GM12878 (cell line): Measurements from ENCODE around the gene HAND2. TPM values are rescaled to one million over a fixed set of nuclear protein-coding genes. Genes with fewer than 3 reads are reported as not detected.

Experiments
- ATAC-seq: fragments of 200-7000 bp; cut with Tn5 transposase; 3 replicates; pipeline ENCODE4 v1.9.1; 2020; ENCODE audit warnings: mild to moderate bottlenecking, moderate library complexity
- BruUV-seq: library from RNA; stranded (reverse); fragments of 400-500 nt; replicated peaks from 2 replicates; lab custom pipeline; 2021; lab: Mats Ljungman, UMichigan
- CTCF ChIA-PET: fragments of 300-600 bp; sonication (Branson Sonifier 250); formaldehyde crosslinking; extraction: SDS; loops from one replicate; lab custom pipeline; 2021; ENCODE audit warnings: inconsistent platforms; lab: Yijun Ruan, JAX
- POLR2A ChIA-PET: fragments of 350-600 bp; formaldehyde crosslinking; extraction: SDS; loops from one replicate; lab custom pipeline; 2021; ENCODE audit warnings: inconsistent platforms; lab: Charles Lee
- RAD21 ChIA-PET: fragments of 300-600 bp; sonication (Branson Sonifier 250); formaldehyde crosslinking; loops from one replicate; lab custom pipeline; 2023; ENCODE audit warnings: antibody characterized with exemption; ENCODE audit not compliant: unreplicated experiment; lab: Charles Lee
- SMC1A ChIA-PET: fragments of 300-600 bp; sonication (Branson Sonifier 250); formaldehyde crosslinking; loops from one replicate; lab custom pipeline; 2023; ENCODE audit not compliant: unreplicated experiment, uncharacterized antibody; lab: Charles Lee
- DNase-seq: peaks from one replicate; pipeline ENCODE4 v3.0.0-alpha.2; 2011; ENCODE audit warnings: low read depth, low spot score
- FAIRE-seq: peaks from 3 replicates; lab custom pipeline; 2011; peaks lifted over from hg19 to GRCh38; lab: Jason Lieb, UNC
- H2AFZ ChIP-seq: 2 replicates; pipeline ENCODE4 v1.6.0; 2011; ENCODE audit warnings: low read depth, low read length, control low read depth; ENCODE audit not compliant: control insufficient read depth
- H3K27ac ChIP-seq: 2 replicates; pipeline ENCODE4 v1.5.1; 2011; ENCODE audit warnings: control low read depth; ENCODE audit not compliant: control insufficient read depth, insufficient read depth
- H3K27me3 ChIP-seq, 2 experiments: replicated peaks in 1 of 2; 2 replicates each; pipeline versions ENCODE4 v1.6.0 to v1.6.1; 2011; ENCODE audit warnings: low read length in 1 of 2; ENCODE audit not compliant: control insufficient read depth in 2 of 2, insufficient read depth in 2 of 2
- H3K36me3 ChIP-seq, 2 experiments: 2 replicates each; pipeline ENCODE4 v1.5.1; 2011; ENCODE audit warnings: low read length in 1 of 2; ENCODE audit not compliant: control insufficient read depth in 2 of 2, insufficient read depth in 2 of 2
- H3K4me1 ChIP-seq: 2 replicates; pipeline ENCODE4 v1.6.1; 2011; ENCODE audit warnings: mild to moderate bottlenecking, low read length, moderate library complexity, mixed read lengths; ENCODE audit not compliant: control insufficient read depth, insufficient read depth
- H3K4me2 ChIP-seq: 2 replicates; pipeline ENCODE4 v1.6.0; 2011; ENCODE audit warnings: control low read depth; ENCODE audit not compliant: control insufficient read depth, insufficient read depth
- H3K4me3 ChIP-seq: fragments of 200-600 bp; sonication (generic); 2 replicates; pipeline ENCODE4 v1.5.1; 2016
- H3K79me2 ChIP-seq: 2 replicates; pipeline ENCODE4 v1.6.0; 2011; ENCODE audit warnings: low read length; ENCODE audit not compliant: control insufficient read depth, insufficient read depth
- H3K9ac ChIP-seq: 2 replicates; pipeline ENCODE4 v1.8.0; 2011; ENCODE audit warnings: low read length, control low read depth, mixed read lengths; ENCODE audit not compliant: control insufficient read depth, insufficient read depth
- H3K9me3 ChIP-seq: replicated peaks from 3 replicates; pipeline ENCODE4 v1.5.1; 2011; ENCODE audit warnings: mild to moderate bottlenecking, low read length; ENCODE audit not compliant: control insufficient read depth, insufficient read depth
- H4K20me1 ChIP-seq: 2 replicates; pipeline ENCODE4 v1.6.0; 2011; ENCODE audit not compliant: control insufficient read depth, insufficient read depth
- BMI1 ChIP-seq: fragments of 450-650 bp; IDR thresholded peaks from 2 replicates; pipeline ENCODE4 v1.6.1; 2016; ENCODE audit warnings: mild to moderate bottlenecking, moderate library complexity, borderline replicate concordance
- CBX3 ChIP-seq: fragments of 200-600 bp; sonication (generic); IDR thresholded peaks from 2 replicates; pipeline ENCODE4 v1.6.1; 2016; ENCODE audit warnings: low read depth, borderline replicate concordance
- CEBPB ChIP-seq, 2 experiments: fragments of 150-350 bp in 1 of 2; IDR thresholded peaks; 2 replicates each; pipeline ENCODE4 v1.6.1; 2012 to 2014; ENCODE audit warnings: low read depth in 2 of 2, low read length in 2 of 2, borderline replicate concordance in 1 of 2, inconsistent platforms in 1 of 2
- CHD1 ChIP-seq: IDR thresholded peaks from 2 replicates; pipeline ENCODE4 v1.6.1; 2012; ENCODE audit warnings: low read depth, low read length, improper control_type of control experiment
- CREB1 ChIP-seq: IDR thresholded peaks from 2 replicates; pipeline ENCODE4 v1.6.1; 2012; ENCODE audit warnings: low read depth, mild to moderate bottlenecking, inconsistent platforms
- DPF2 ChIP-seq: fragments of 450-650 bp; IDR thresholded peaks from 2 replicates; pipeline ENCODE4 v1.6.1; 2017; ENCODE audit warnings: mild to moderate bottlenecking
- JUND ChIP-seq: IDR thresholded peaks from 2 replicates; pipeline ENCODE4 v1.6.1; 2012; ENCODE audit warnings: low read depth, mild to moderate bottlenecking, low read length, improper control_type of control experiment, moderate library complexity
- MEF2A ChIP-seq: IDR thresholded peaks from 2 replicates; pipeline ENCODE4 v1.6.1; 2011; ENCODE audit warnings: low read depth, mild to moderate bottlenecking, low read length, moderate library complexity; ENCODE audit not compliant: insufficient read depth
- MTA3 ChIP-seq: IDR thresholded peaks from 2 replicates; pipeline ENCODE4 v1.6.1; 2012; ENCODE audit warnings: low read length, inconsistent platforms, borderline replicate concordance
- RAD51 ChIP-seq: fragments of 450-650 bp; IDR thresholded peaks from 2 replicates; pipeline ENCODE4 v1.6.1; 2016; ENCODE audit warnings: moderate library complexity, mild to moderate bottlenecking, inconsistent platforms
- SREBF2 ChIP-seq: IDR thresholded peaks from 2 replicates; pipeline ENCODE4 v1.6.1; 2012; ENCODE audit warnings: mild to moderate bottlenecking, low read length
- WRNIP1 ChIP-seq: IDR thresholded peaks from 2 replicates; pipeline ENCODE4 v1.6.1; 2011; ENCODE audit warnings: low read depth, low read length, improper control_type of control experiment, borderline replicate concordance
- WGBS: methylation state at CpG from one replicate; pipeline ENCODE4 v1.1.6; 2016; ENCODE audit warnings: low lambda C conversion rate; ENCODE audit not compliant: insufficient replicate concordance, insufficient coverage; ENCODE audit errors: missing lambda C conversion rate; 5-methylcytosine and 5-hydroxymethylcytosine counted together
- in situ Hi-C: fragments of 300-500 bp; cut with MboI; formaldehyde crosslinking; loops from 9 replicates; pipeline ENCODE4 v1.14.3; 2018; ENCODE audit warnings: mixed read lengths
- intact Hi-C: fragments of 100-400 bp; cut with micrococcal nuclease; formaldehyde crosslinking; loops from one replicate; pipeline ENCODE4 v1.14.2; 2022; ENCODE audit not compliant: unreplicated experiment
- polyA plus RNA-seq, 11 experiments: library from polyadenylated mRNA; depleted of rRNA in 4 of 11; unstranded in 6 of 11; stranded (reverse) in 5 of 11; fragments of >200 nt; fragmentation: Nextera tagmentation in 4 of 11; fragmentation: Illumina TruSeq in 1 of 11; extraction: Ambion mirVana in 4 of 11; extraction: Trizol in 1 of 11; gene quantifications; 1 replicate in 1 of 11; 2 replicates in 10 of 11; pipeline versions ENCODE4 v1.2.1 to v1.2.3, GENCODE V29; 2011 to 2016; ENCODE audit warnings: inconsistent platforms in 2 of 11, missing spikeins in 2 of 11, low read depth in 1 of 11
- total RNA-seq, 4 experiments: library from RNA; depleted of rRNA in 3 of 4; stranded (reverse); fragments of >200 nt in 3 of 4; fragmentation: Illumina TruSeq in 1 of 4; extraction: Trizol in 1 of 4; gene quantifications; 2 replicates each; pipeline versions ENCODE4 v1.2.1 to v1.2.3, GENCODE V29; 2013 to 2021
- TF ChIP-seq, protein P1 (sequence below): fragments of 450-650 bp; IDR thresholded peaks from 2 replicates; pipeline ENCODE4 v1.6.1; 2017; ENCODE audit warnings: low read depth, mild to moderate bottlenecking, moderate library complexity
- TF ChIP-seq, protein P2 (sequence below): IDR thresholded peaks from 2 replicates; pipeline ENCODE4 v1.6.1; 2011; ENCODE audit warnings: borderline replicate concordance, low read depth, mild to moderate bottlenecking, moderate library complexity, low read length; ENCODE audit not compliant: insufficient read depth, poor library complexity, severe bottlenecking
- TF ChIP-seq, protein P3 (sequence below): IDR thresholded peaks from 2 replicates; pipeline ENCODE4 v1.6.1; 2012; ENCODE audit warnings: low read depth, low read length, improper control_type of control experiment
- TF ChIP-seq, protein P4 (sequence below): IDR thresholded peaks from 2 replicates; pipeline ENCODE4 v1.6.1; 2012; ENCODE audit warnings: low read depth, low read length, improper control_type of control experiment
- TF ChIP-seq, protein P5 (sequence below): IDR thresholded peaks from 2 replicates; pipeline ENCODE4 v1.6.1; 2012; ENCODE audit warnings: low read length, inconsistent platforms

The HAND2 gene
- total and polyA plus RNA-seq, 10 of the 15 experiments (the other 5 are each of a cell fraction or from before 2014, with no cell fraction given) = 0.09 TPM; not detected in 9

DNA sequence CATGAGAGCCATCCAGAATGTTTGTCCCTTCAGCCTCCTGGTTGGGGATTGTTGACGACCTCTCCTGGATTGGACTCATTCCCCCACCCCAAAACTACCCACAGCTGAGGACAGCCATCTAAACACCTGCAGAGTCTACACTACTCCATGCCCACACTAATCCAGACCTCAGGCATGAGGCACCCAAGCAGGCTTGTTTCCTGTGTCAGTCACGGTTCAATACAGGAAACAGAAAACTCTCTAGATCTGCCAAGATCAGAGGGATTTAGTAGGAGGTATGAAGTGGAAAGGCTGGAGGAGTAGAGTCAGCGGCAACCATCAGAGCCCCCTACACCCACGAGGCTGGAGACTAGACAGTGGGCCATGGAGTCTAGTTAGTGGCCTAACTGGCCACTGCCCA, 37.7 kb downstream of the HAND2 start (continued):
- TF ChIP-seq, protein P1, sequence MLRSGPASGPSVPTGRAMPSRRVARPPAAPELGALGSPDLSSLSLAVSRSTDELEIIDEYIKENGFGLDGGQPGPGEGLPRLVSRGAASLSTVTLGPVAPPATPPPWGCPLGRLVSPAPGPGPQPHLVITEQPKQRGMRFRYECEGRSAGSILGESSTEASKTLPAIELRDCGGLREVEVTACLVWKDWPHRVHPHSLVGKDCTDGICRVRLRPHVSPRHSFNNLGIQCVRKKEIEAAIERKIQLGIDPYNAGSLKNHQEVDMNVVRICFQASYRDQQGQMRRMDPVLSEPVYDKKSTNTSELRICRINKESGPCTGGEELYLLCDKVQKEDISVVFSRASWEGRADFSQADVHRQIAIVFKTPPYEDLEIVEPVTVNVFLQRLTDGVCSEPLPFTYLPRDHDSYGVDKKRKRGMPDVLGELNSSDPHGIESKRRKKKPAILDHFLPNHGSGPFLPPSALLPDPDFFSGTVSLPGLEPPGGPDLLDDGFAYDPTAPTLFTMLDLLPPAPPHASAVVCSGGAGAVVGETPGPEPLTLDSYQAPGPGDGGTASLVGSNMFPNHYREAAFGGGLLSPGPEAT = no peak
- TF ChIP-seq, protein P2, sequence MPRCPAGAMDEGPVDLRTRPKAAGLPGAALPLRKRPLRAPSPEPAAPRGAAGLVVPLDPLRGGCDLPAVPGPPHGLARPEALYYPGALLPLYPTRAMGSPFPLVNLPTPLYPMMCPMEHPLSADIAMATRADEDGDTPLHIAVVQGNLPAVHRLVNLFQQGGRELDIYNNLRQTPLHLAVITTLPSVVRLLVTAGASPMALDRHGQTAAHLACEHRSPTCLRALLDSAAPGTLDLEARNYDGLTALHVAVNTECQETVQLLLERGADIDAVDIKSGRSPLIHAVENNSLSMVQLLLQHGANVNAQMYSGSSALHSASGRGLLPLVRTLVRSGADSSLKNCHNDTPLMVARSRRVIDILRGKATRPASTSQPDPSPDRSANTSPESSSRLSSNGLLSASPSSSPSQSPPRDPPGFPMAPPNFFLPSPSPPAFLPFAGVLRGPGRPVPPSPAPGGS = no peak
- TF ChIP-seq CBX3 (no peak), BMI1 (no peak), RAD51 (no peak)
- TF ChIP-seq, protein P3, sequence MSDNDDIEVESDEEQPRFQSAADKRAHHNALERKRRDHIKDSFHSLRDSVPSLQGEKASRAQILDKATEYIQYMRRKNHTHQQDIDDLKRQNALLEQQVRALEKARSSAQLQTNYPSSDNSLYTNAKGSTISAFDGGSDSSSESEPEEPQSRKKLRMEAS = no peak

DNA sequence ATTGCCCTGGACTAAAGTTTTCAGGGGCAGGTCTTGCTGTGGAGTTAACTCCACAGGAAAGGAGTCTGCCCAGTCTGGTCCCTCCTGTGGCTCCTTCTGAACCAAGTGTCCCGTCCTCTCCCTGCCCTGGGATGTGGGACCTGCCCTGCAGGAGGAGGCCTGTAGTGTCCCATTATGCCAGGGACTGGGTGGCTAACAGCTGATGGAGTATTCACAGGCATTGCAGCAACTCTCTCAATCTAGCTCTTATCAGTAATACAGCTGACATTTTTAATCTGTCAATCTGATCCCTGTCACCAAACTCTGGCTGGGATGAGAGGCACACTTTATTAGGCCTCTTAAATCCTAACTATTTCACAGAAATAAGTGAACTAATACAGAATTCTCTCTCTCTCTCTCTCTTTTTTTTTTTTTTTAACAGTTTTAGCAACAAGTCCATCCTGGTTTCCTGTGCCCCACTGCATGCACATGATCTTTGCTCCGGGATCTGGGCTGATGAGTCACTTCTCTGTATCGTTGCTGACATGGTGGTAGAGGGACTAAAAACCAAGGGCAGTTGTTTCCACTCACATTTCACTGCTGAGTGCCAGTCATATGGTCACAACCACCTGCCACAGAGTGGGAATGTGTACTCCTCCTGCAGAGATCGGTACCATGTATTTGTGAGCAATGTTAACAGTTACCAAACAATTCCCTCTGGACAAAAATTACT, 39.1 kb downstream of the HAND2 start:
- intact Hi-C loops (loop anchor here (5.0 kb wide), 1 partner anchor 174 kb away; no protein-coding TSS in a partner anchor), in situ Hi-C loops (loop anchor here (5.0 to 10.0 kb wide), 2 partner anchors 66 to 164 kb away; no protein-coding TSS in a partner anchor)
- H3K4me3 ChIP-seq = no peak overlapping the region
- H3K4me2 ChIP-seq = no peak overlapping the region
- H3K9ac ChIP-seq = no peak overlapping the region
- no TSS peak for BruUV-seq
- H3K79me2 ChIP-seq = no peaks in the 10 kb centered on the region
- SMC1A ChIA-PET = interaction anchor here (1.2 kb wide), 1 partner anchor 70 kb away, joined by 4 read pairs; no protein-coding TSS in a partner anchor
- no peak for ATAC-seq
- no peak overlapping the region for H3K27ac ChIP-seq
- DNase-seq = no peak
- no peaks in the 10 kb centered on the region; the same call in 1 of the 2 replicates for H3K4me1 ChIP-seq
- FAIRE-seq = no peak
- CTCF ChIA-PET = interaction anchor here (1.9 kb wide), 1 partner anchor 70 kb away, joined by 13 read pairs; no protein-coding TSS in a partner anchor
- no peak overlapping the region for H2AFZ ChIP-seq
- no peaks in the 10 kb centered on the region for H3K36me3 ChIP-seq
- H3K9me3 ChIP-seq = no peaks in the 10 kb centered on the region
- no peaks in the 10 kb centered on the region for H3K27me3 ChIP-seq
- 29% methylated on average over 4 of the region's 4 CpGs for WGBS
- RAD21 ChIA-PET = interaction anchor here (1.5 kb wide), 1 partner anchor 71 kb away, joined by 6 read pairs; no protein-coding TSS in a partner anchor
- POLR2A ChIA-PET = no interaction called here
- H4K20me1 ChIP-seq = no peaks in the 10 kb centered on the region
- TF ChIP-seq, protein P4, sequence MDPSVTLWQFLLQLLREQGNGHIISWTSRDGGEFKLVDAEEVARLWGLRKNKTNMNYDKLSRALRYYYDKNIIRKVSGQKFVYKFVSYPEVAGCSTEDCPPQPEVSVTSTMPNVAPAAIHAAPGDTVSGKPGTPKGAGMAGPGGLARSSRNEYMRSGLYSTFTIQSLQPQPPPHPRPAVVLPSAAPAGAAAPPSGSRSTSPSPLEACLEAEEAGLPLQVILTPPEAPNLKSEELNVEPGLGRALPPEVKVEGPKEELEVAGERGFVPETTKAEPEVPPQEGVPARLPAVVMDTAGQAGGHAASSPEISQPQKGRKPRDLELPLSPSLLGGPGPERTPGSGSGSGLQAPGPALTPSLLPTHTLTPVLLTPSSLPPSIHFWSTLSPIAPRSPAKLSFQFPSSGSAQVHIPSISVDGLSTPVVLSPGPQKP = no peak
- TF ChIP-seq RAD51 (no peak), CREB1 (no peak), WRNIP1 (no peak), CEBPB (IDR thresholded peaks at IDR 0.05; ENCODE audit: borderline replicate concordance in 1 of 2, low read depth in 2 of 2, low read length in 2 of 2) (no peak), SREBF2 (no peak), MTA3 (no peak), CHD1 (no peak), DPF2 (no peak), JUND (no peak), MEF2A (no peak), BMI1 (no peak)
- TF ChIP-seq, protein P5, sequence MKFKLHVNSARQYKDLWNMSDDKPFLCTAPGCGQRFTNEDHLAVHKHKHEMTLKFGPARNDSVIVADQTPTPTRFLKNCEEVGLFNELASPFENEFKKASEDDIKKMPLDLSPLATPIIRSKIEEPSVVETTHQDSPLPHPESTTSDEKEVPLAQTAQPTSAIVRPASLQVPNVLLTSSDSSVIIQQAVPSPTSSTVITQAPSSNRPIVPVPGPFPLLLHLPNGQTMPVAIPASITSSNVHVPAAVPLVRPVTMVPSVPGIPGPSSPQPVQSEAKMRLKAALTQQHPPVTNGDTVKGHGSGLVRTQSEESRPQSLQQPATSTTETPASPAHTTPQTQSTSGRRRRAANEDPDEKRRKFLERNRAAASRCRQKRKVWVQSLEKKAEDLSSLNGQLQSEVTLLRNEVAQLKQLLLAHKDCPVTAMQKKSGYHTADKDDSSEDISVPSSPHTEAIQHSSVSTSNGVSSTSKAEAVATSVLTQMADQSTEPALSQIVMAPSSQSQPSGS = no peak
